ENCODE data around the gene CNOT6. TPM values are rescaled to one million over a fixed set of nuclear protein-coding genes. Genes with fewer than 3 reads are reported as not detected.

CNOT6 gene
- total RNA-seq, 1 donor from 2014 or later: 21.7 TPM

- H3K27me3 ChIP-seq: peaks cover 7% of the 10 kb centered on the region
- H3K36me3 ChIP-seq: no peaks in the 10 kb centered on the region
- ATAC-seq (peak; percentile 45), DNase-seq (no peak)
- H3K9me3 ChIP-seq: no peaks in the 10 kb centered on the region
- intact Hi-C loops (cut with DNase I): no loop called here
- H3K4me1 ChIP-seq: no peaks in the 10 kb centered on the region
- H3K27ac ChIP-seq: no peak overlapping the region
- H3K4me3 ChIP-seq: peak overlapping the region; percentile 30
- peak; percentile 17 for TF ChIP-seq CTCF (IDR thresholded peaks at IDR 0.05)
Measured at GRCh38 chr5:180618829-180619562, 124.8 kb downstream of the CNOT6 start.

GRCh38 chr5:180619563-180619915, 125.4 kb downstream of the CNOT6 start:
- no peak for DNase-seq
- peaks cover 7% of the 10 kb centered on the region for H3K27me3 ChIP-seq
- TF ChIP-seq CTCF (IDR thresholded peaks at IDR 0.05): no peak

GRCh38 chr5:180620014-180620413, 125.8 kb downstream of the CNOT6 start:
- intact Hi-C loops (cut with DNase I): no loop called here
- Histone ChIP-seq H3K4me3 (no peak overlapping the region), H3K27ac (no peak overlapping the region), H3K4me1 (no peaks in the 10 kb centered on the region), H3K9me3 (no peaks in the 10 kb centered on the region), H3K36me3 (no peaks in the 10 kb centered on the region), H3K27me3 (peaks cover 7% of the 10 kb centered on the region)
- TF ChIP-seq CTCF (IDR thresholded peaks at IDR 0.05): no peak
- ATAC-seq (no peak), DNase-seq (no peak)

More at GRCh38 chr5:180619563-180619915, 125.4 kb downstream of the CNOT6 start:
- intact Hi-C loops (cut with DNase I): no loop called here
- no peaks in the 10 kb centered on the region for H3K36me3 ChIP-seq
- no peaks in the 10 kb centered on the region for H3K4me1 ChIP-seq
- H3K9me3 ChIP-seq: no peaks in the 10 kb centered on the region
- no peak overlapping the region for H3K27ac ChIP-seq
- no peak overlapping the region for H3K4me3 ChIP-seq
- no peak for ATAC-seq

- Histone ChIP-seq H3K4me3 (no peak overlapping the region), H3K4me1 (no peaks in the 10 kb centered on the region), H3K9me3 (no peaks in the 10 kb centered on the region), H3K27ac (no peak overlapping the region), H3K36me3 (no peaks in the 10 kb centered on the region), H3K27me3 (peaks cover 7% of the 10 kb centered on the region)
- ATAC-seq (no peak), DNase-seq (no peak)
- intact Hi-C loops (cut with DNase I): no loop called here
- no peak for TF ChIP-seq CTCF (IDR thresholded peaks at IDR 0.05)
Measured at GRCh38 chr5:180621311-180621710, 127.1 kb downstream of the CNOT6 start.

- Histone ChIP-seq H3K9me3 (no peaks in the 10 kb centered on the region), H3K4me1 (no peaks in the 10 kb centered on the region), H3K4me3 (no peak overlapping the region), H3K27ac (no peak overlapping the region), H3K36me3 (no peaks in the 10 kb centered on the region), H3K27me3 (peaks cover 7% of the 10 kb centered on the region)
- ATAC-seq (no peak), DNase-seq (no peak)
- intact Hi-C loops (cut with DNase I): no loop called here
- no peak for TF ChIP-seq CTCF (IDR thresholded peaks at IDR 0.05)
Measured at GRCh38 chr5:180622910-180623309, 128.7 kb downstream of the CNOT6 start.

Data from upper lobe of right lung (tissue), 1 donor.